ENCODE data around the gene SUPT16H. TPM values are rescaled to one million over a fixed set of nuclear protein-coding genes. Genes with fewer than 3 reads are reported as not detected.

The SUPT16H gene
- total and polyA plus RNA-seq, 10 of the 15 experiments (the other 5 are each of a cell fraction or from before 2014, with no cell fraction given), result 90.7 to 201 (median 121) TPM

GRCh38 chr14:21398901-21399300 lies 15.1 kb upstream of the SUPT16H start (continued):
- TF ChIP-seq PRDM15 (CRISPR knock-in tag; IDR thresholded peaks at IDR 0.05), result no peak

- ATAC-seq (no peak), FAIRE-seq (no peak), DNase-seq (ENCODE audit: low read depth, low spot score) (no peak)
- Histone ChIP-seq H3K79me2 (ENCODE audit: control insufficient read depth, insufficient read depth, low read length) (no peaks in the 10 kb centered on the region), H3K4me1 (ENCODE audit: control insufficient read depth, insufficient read depth, low read length) (no peaks in the 10 kb centered on the region), H3K27me3 (replicated peaks in 1 of 2; ENCODE audit: control insufficient read depth in 2 of 2, insufficient read depth in 2 of 2, low read length in 1 of 2) (no peaks in the 10 kb centered on the region), H3K9ac (ENCODE audit: control insufficient read depth, insufficient read depth, low read length) (no peak overlapping the region), H3K4me2 (ENCODE audit: control insufficient read depth, insufficient read depth) (no peak overlapping the region), H4K20me1 (ENCODE audit: control insufficient read depth, insufficient read depth) (no peaks in the 10 kb centered on the region), H3K4me3 (no peak overlapping the region), H3K36me3 (ENCODE audit: control insufficient read depth in 2 of 2, insufficient read depth in 2 of 2, low read length in 1 of 2) (peaks cover 25 to 72% of the 10 kb centered on the region in 2 experiments), H2AFZ (ENCODE audit: control insufficient read depth, low read depth, low read length) (no peak overlapping the region), H3K27ac (ENCODE audit: control insufficient read depth, insufficient read depth) (no peak overlapping the region), H3K9me3 (replicated peaks; ENCODE audit: control insufficient read depth, insufficient read depth, low read length) (no peaks in the 10 kb centered on the region)
- ChIA-PET POLR2A (no interaction called here), SMC1A (ENCODE audit: uncharacterized antibody, unreplicated experiment) (no interaction called here), CTCF (interaction anchor here (1.3 kb wide), 1 partner anchor 11 kb away, joined by 6 read pairs; the partner anchor contains the start of gene SUPT16H), RAD21 (ENCODE audit: unreplicated experiment) (no interaction called here)
- in situ Hi-C loops (cut with MboI) (no loop called here), intact Hi-C loops (cut with micrococcal nuclease; ENCODE audit: unreplicated experiment) (no loop called here)
- 6% methylated on average over 1 of the region's 1 CpG for WGBS (ENCODE audit: insufficient coverage, insufficient replicate concordance, low lambda C conversion rate, missing lambda C conversion rate)
- BruUV-seq (replicated peaks), result no TSS peak
- no peak for TF ChIP-seq ZNF687 (IDR thresholded peaks at IDR 0.05)
- TF ChIP-seq ZZZ3 (IDR thresholded peaks at IDR 0.05; ENCODE audit: control insufficient read depth, insufficient read length, low read depth), result no peak
- no peak for TF ChIP-seq NR2F1 (conservative IDR thresholded peaks at IDR 0.05)
- TF ChIP-seq CEBPB (IDR thresholded peaks at IDR 0.05; ENCODE audit: borderline replicate concordance in 1 of 2, low read depth in 2 of 2, low read length in 2 of 2), result no peak
- TF ChIP-seq YBX1 (IDR thresholded peaks at IDR 0.05), result no peak
- TF ChIP-seq RAD51 (IDR thresholded peaks at IDR 0.05), result no peak
- TF ChIP-seq NKRF (conservative IDR thresholded peaks at IDR 0.05), result no peak
- no peak for TF ChIP-seq SIN3A (IDR thresholded peaks at IDR 0.05; ENCODE audit: low read depth, low read length)
- TF ChIP-seq RCOR1 (conservative IDR thresholded peaks at IDR 0.05; ENCODE audit: low read depth, low read length), result no peak
- TF ChIP-seq DPF2 (IDR thresholded peaks at IDR 0.05), result no peak
- no peak for TF ChIP-seq LARP7 (IDR thresholded peaks at IDR 0.05)
- TF ChIP-seq IRF5 (IDR thresholded peaks at IDR 0.05; ENCODE audit: borderline replicate concordance), result no peak
Observed at GRCh38 chr14:21395450-21395849, 11.6 kb upstream of the SUPT16H start.
